ENCODE results near the gene CMKLR1. TPM values are rescaled to one million over a fixed set of nuclear protein-coding genes. Genes with fewer than 3 reads are reported as not detected.

Gene CMKLR1
- total RNA-seq, 1 donor from 2014 or later = 0.44 TPM

DNA sequence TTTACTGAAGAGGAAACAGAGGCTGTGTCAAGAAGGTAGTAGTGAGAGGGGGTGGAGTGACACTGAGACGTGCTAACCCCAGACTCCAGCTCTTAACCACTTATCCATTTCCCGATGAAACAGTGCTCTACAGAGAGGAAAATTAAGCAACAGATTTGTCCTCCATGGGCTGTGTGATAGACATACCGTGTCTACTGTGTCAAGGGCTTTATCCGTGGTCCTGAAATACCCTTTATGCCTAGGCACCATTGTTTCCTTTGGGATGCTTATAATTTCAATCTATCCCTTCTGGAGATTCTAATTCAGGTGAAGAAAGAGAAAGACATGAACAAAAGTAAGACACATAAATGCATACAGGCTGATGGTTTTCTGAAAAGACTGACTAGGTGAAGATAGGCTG lies 71.7 kb downstream of the CMKLR1 start:
- Mint-ChIP-seq H3K27me3 (ENCODE audit: low read depth) (peaks cover 27% of the 10 kb centered on the region), H3K36me3 (ENCODE audit: low read depth) (no peaks in the 10 kb centered on the region), H3K27ac (ENCODE audit: unreplicated experiment) (no peak overlapping the region), H3K4me1 (peaks cover 16% of the 10 kb centered on the region), H3K4me3 (no peak overlapping the region), H3K9me3 (peaks cover under 1% of the 10 kb centered on the region)
- no peak for DNase-seq (ENCODE audit: low read depth, low spot score)
- TF ChIP-seq, protein P1, sequence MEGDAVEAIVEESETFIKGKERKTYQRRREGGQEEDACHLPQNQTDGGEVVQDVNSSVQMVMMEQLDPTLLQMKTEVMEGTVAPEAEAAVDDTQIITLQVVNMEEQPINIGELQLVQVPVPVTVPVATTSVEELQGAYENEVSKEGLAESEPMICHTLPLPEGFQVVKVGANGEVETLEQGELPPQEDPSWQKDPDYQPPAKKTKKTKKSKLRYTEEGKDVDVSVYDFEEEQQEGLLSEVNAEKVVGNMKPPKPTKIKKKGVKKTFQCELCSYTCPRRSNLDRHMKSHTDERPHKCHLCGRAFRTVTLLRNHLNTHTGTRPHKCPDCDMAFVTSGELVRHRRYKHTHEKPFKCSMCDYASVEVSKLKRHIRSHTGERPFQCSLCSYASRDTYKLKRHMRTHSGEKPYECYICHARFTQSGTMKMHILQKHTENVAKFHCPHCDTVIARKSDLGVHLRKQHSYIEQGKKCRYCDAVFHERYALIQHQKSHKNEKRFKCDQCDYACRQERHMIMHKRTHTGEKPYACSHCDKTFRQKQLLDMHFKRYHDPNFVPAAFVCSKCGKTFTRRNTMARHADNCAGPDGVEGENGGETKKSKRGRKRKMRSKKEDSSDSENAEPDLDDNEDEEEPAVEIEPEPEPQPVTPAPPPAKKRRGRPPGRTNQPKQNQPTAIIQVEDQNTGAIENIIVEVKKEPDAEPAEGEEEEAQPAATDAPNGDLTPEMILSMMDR (conservative IDR thresholded peaks at IDR 0.05) = no peak

DNA sequence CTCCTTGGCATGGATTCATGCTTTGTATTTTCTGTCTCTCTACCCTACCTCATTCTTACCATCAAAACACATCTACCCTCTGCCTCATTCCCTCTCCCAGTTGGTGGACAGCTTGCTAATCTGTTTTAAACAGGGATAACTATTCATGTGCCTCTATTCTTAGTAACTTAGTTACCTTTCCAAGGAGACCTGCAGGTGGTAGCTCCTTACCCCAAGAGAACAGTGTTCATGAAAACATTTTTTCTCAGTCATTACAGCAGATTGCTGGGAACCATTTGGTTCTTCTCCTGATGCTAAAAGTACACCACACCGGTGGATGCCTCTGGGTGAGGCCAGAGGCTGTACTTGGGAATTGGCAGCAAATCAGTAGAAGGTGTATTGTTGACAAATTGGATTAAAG lies 73.0 kb downstream of the CMKLR1 start:
- peaks cover 31% of the 10 kb centered on the region for H3K27me3 Mint-ChIP-seq (ENCODE audit: low read depth)

DNA sequence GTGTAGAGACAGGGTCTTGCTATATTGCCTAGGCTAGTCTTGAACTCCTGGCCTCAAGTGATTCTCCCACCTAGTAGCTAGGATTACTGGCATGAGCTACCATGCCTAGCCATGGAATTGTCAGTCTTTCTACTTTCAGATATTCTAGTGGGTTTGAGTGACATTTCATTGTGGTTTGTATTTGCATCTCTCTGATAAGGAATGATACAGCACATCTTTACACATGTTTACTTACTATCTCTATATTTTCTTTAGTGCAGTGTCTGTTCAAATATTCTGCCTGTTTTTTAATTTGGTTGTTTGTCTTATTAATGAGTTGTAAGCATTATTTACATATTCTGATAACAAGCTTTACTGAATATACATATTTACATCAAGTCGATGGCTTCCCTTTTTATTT lies 73.6 kb downstream of the CMKLR1 start:
- peaks cover 8% of the 10 kb centered on the region for H3K9me3 Mint-ChIP-seq
- peaks cover 10% of the 10 kb centered on the region for H3K4me1 Mint-ChIP-seq
- H3K27ac Mint-ChIP-seq (ENCODE audit: unreplicated experiment) = no peak overlapping the region
- H3K4me3 Mint-ChIP-seq = no peak overlapping the region
- TF ChIP-seq, protein P1 (conservative IDR thresholded peaks at IDR 0.05) = no peak
- H3K27me3 Mint-ChIP-seq (ENCODE audit: low read depth) = peaks cover 31% of the 10 kb centered on the region
- no peaks in the 10 kb centered on the region for H3K36me3 Mint-ChIP-seq (ENCODE audit: low read depth)
- DNase-seq (ENCODE audit: low read depth, low spot score) = no peak

More for the DNA sequence above, 73.0 kb downstream of the CMKLR1 start:
- DNase-seq (ENCODE audit: low read depth, low spot score) = no peak
- Mint-ChIP-seq H3K36me3 (ENCODE audit: low read depth) (no peaks in the 10 kb centered on the region), H3K9me3 (peaks cover 8% of the 10 kb centered on the region), H3K4me3 (no peak overlapping the region), H3K27ac (ENCODE audit: unreplicated experiment) (no peak overlapping the region), H3K4me1 (peaks cover 10% of the 10 kb centered on the region)
- TF ChIP-seq, protein P1 (conservative IDR thresholded peaks at IDR 0.05) = no peak

DNA sequence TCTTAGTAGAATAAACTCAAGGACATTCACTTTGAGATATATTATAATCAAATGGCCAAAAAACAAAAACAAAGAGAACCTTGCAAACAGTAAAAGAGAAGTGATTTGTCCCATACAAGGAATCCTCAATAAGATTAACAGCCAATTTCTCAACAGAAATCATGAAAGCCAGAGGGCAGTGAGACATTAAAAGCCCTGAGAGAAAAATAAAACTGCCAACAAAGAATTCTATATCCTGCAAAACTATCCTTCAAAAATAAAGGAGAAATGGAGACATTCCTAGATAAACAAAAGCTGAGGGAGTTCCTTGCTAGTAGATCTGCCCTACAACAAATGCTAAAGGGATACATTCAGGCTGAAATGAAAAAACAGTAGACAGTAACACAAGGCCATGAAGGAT lies 78.1 kb downstream of the CMKLR1 start:
- peaks cover 4% of the 10 kb centered on the region for H3K4me1 Mint-ChIP-seq
- peaks cover 10% of the 10 kb centered on the region for H3K9me3 Mint-ChIP-seq
- no peak for DNase-seq (ENCODE audit: low read depth, low spot score)
- H3K27ac Mint-ChIP-seq (ENCODE audit: unreplicated experiment) = no peak overlapping the region
- no peak overlapping the region for H3K4me3 Mint-ChIP-seq
- H3K27me3 Mint-ChIP-seq (ENCODE audit: low read depth) = peaks cover 25% of the 10 kb centered on the region
- TF ChIP-seq, protein P1 (conservative IDR thresholded peaks at IDR 0.05) = no peak
- no peaks in the 10 kb centered on the region for H3K36me3 Mint-ChIP-seq (ENCODE audit: low read depth)

DNA sequence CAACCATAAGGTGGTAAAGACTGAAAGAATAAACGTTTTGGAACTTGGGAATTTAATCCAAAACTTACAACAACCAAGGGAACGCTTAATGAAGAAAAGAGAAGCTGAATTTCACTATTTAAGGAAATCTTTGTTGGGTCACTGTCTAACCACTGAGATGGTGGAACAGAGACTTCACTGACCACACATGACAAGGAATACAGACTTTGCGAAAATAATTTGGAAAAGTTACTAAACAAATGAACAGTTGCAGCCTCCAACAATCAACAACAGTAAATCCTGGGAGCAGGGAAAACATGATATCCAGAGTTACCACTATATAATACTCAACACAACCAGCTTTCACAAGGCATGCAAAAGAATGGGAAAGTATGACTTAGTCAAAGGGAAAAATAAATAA lies 79.1 kb downstream of the CMKLR1 start:
- Mint-ChIP-seq H3K4me1 (peaks cover 6% of the 10 kb centered on the region), H3K36me3 (ENCODE audit: low read depth) (no peaks in the 10 kb centered on the region), H3K27ac (ENCODE audit: unreplicated experiment) (no peak overlapping the region), H3K27me3 (ENCODE audit: low read depth) (peaks cover 21% of the 10 kb centered on the region), H3K9me3 (peaks cover 10% of the 10 kb centered on the region), H3K4me3 (no peak overlapping the region)
- DNase-seq (ENCODE audit: low read depth, low spot score) = no peak
- TF ChIP-seq, protein P1 (conservative IDR thresholded peaks at IDR 0.05) = no peak
